Naive thymus-derived CD4-positive, alpha-beta T cell (primary cell): ENCODE measurements around the gene BAZ2A. TPM values are rescaled to one million over a fixed set of nuclear protein-coding genes. Genes with fewer than 3 reads are reported as not detected.

Experiments
- ATAC-seq: fragments of 150-1000 bp; cut with Tn5 transposase; 2 replicates; pipeline ENCODE4 v1.10.0; 2021; ENCODE audit warnings: mild to moderate bottlenecking, moderate library complexity
- CTCF ChIA-PET: fragments of 350-600 bp; sonication (Branson Sonifier 250); formaldehyde crosslinking; loops from one replicate; lab custom pipeline; 2021; ENCODE audit warnings: antibody characterized with exemption; lab: Charles Lee
- POLR2A ChIA-PET: fragments of 350-600 bp; sonication (Branson Sonifier 250); formaldehyde crosslinking; loops from one replicate; lab custom pipeline; 2021; ENCODE audit warnings: antibody characterized with exemption, inconsistent platforms; lab: Charles Lee
- DNase-seq, 9 donors: peaks; one replicate each; pipeline versions ENCODE4 v3.0.0 to v3.0.0-alpha.2; 2020 to 2022; ENCODE audit warnings: mixed read lengths in 1 of 9
- H3K27ac ChIP-seq: one replicate; pipeline ENCODE4 v1.7.0; 2013; ENCODE audit warnings: mild to moderate bottlenecking, low read depth, low read length, moderate library complexity
- H3K27me3 ChIP-seq, 2 donors: one replicate each; pipeline ENCODE4 v1.7.0; 2013; ENCODE audit warnings: low read length in 2 of 2, mild to moderate bottlenecking in 2 of 2, moderate library complexity in 2 of 2; ENCODE audit not compliant: control insufficient read depth in 2 of 2, insufficient read depth in 2 of 2
- H3K36me3 ChIP-seq, 3 experiments: 1 replicate in 2 of 3; 2 replicates in 1 of 3; pipeline ENCODE4 v1.7.0; 2013; ENCODE audit warnings: low read length in 3 of 3, mild to moderate bottlenecking in 3 of 3, moderate library complexity in 1 of 3; ENCODE audit not compliant: insufficient read depth in 3 of 3, control insufficient read depth in 2 of 3
- H3K4me1 ChIP-seq, 2 donors: one replicate each; pipeline ENCODE4 v1.7.0; 2013; ENCODE audit warnings: low read length in 2 of 2, mild to moderate bottlenecking in 2 of 2, moderate library complexity in 1 of 2; ENCODE audit not compliant: control insufficient read depth in 2 of 2, insufficient read depth in 2 of 2
- H3K4me3 ChIP-seq: 2 replicates; pipeline ENCODE4 v1.7.0; 2013; ENCODE audit warnings: mild to moderate bottlenecking, low read length
- H3K9me3 ChIP-seq, 3 experiments: 1 replicate in 2 of 3; 2 replicates in 1 of 3; pipeline ENCODE4 v1.7.0; 2013; ENCODE audit warnings: low read length in 3 of 3; ENCODE audit not compliant: control insufficient read depth in 2 of 3
- H3K27ac Mint-ChIP-seq, 9 donors: one replicate each; pipeline ENCODE4 v1.8.0; 2020 to 2022; ENCODE audit warnings: mixed read lengths in 9 of 9, mild to moderate bottlenecking in 8 of 9, moderate library complexity in 5 of 9, inconsistent platforms in 2 of 9
- H3K27me3 Mint-ChIP-seq, 5 donors: one replicate each; pipeline ENCODE4 v1.8.0; 2021 to 2022; ENCODE audit warnings: mixed read lengths in 5 of 5, mild to moderate bottlenecking in 1 of 5
- H3K36me3 Mint-ChIP-seq, 5 donors: one replicate each; pipeline ENCODE4 v1.8.0; 2020 to 2022; ENCODE audit warnings: mixed read lengths in 5 of 5, mild to moderate bottlenecking in 3 of 5, inconsistent platforms in 1 of 5
- H3K4me1 Mint-ChIP-seq, 7 donors: one replicate each; pipeline ENCODE4 v1.8.0; 2020 to 2022; ENCODE audit warnings: mixed read lengths in 7 of 7, mild to moderate bottlenecking in 3 of 7, inconsistent platforms in 1 of 7
- H3K4me3 Mint-ChIP-seq, 10 donors: one replicate each; pipeline ENCODE4 v1.8.0; 2020 to 2022; ENCODE audit warnings: mild to moderate bottlenecking in 10 of 10, mixed read lengths in 10 of 10, moderate library complexity in 6 of 10, inconsistent platforms in 2 of 10
- H3K9me3 Mint-ChIP-seq, 11 donors: one replicate each; pipeline ENCODE4 v1.8.0; 2020 to 2022; ENCODE audit warnings: mixed read lengths in 11 of 11, mild to moderate bottlenecking in 4 of 11, inconsistent platforms in 1 of 11, moderate library complexity in 1 of 11
- intact Hi-C, 2 donors: fragments of 100-400 bp; cut with micrococcal nuclease; formaldehyde crosslinking; loops; one replicate each; pipeline ENCODE4 v1.15.1; 2023
- polyA plus RNA-seq, 2 donors: library from polyadenylated mRNA; unstranded; fragments of 300-500 nt; fragmentation: Illumina TruSeq; gene quantifications; one replicate each; pipeline ENCODE4 v1.2.3, GENCODE V29; 2021
- total RNA-seq, 6 experiments: library from RNA in 5 of 6; stranded (reverse) in 5 of 6; gene quantifications; 1 replicate in 5 of 6; 2 replicates in 1 of 6; pipeline ENCODE4 v1.2.3 and lab custom pipeline; 2021 to 2026

Gene BAZ2A
- total and polyA plus RNA-seq, 7 experiments from 2014 or later, result 24.8 to 230 (median 178) TPM

DNA sequence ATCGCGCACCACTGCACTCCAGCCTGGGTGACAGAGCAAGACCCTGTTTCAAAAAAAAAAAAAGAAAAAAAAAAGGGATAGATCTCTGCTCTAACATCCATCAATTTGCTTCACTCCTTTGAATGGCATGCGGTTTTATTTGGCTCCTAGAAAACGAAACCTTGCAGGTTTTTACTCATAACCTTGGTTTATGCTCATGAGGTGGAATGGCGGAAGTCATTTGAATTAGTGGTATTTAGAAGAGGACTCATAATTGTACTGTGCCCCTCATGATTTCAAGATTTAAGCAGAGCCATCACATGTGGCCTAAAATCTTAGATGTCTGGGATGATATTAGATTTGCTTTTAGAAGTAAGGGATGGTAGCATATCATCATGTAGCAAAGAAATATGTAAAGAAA, 79.1 kb downstream of the BAZ2A start:
- no peaks in the 10 kb centered on the region for H3K27me3 ChIP-seq
- no peaks in the 10 kb centered on the region for H3K9me3 Mint-ChIP-seq
- peaks cover 0 to 1% (median 0%) of the 10 kb centered on the region in 7 donors for H3K4me1 Mint-ChIP-seq
- H3K4me3 ChIP-seq, result no peak overlapping the region
- ChIA-PET CTCF (no interaction called here), POLR2A (no interaction called here)
- H3K27me3 Mint-ChIP-seq, result no peaks in the 10 kb centered on the region
- no peak overlapping the region for H3K27ac Mint-ChIP-seq
- ATAC-seq (no peak), DNase-seq (no peak)
- H3K4me1 ChIP-seq, result no peaks in the 10 kb centered on the region
- no peaks in the 10 kb centered on the region for H3K36me3 ChIP-seq
- intact Hi-C loops, result no loop called here
- H3K4me3 Mint-ChIP-seq, result no peak overlapping the region
- H3K9me3 ChIP-seq, result no peaks in the 10 kb centered on the region
- H3K27ac ChIP-seq, result no peak overlapping the region
- no peaks in the 10 kb centered on the region for H3K36me3 Mint-ChIP-seq

- Mint-ChIP-seq H3K4me1 (no peaks in the 10 kb centered on the region), H3K36me3 (no peaks in the 10 kb centered on the region), H3K9me3 (no peaks in the 10 kb centered on the region), H3K27ac (no peak overlapping the region), H3K4me3 (no peak overlapping the region), H3K27me3 (no peaks in the 10 kb centered on the region)
- intact Hi-C loops, result no loop called here
- POLR2A ChIA-PET, result no interaction called here
- CTCF ChIA-PET, result no interaction called here
- Histone ChIP-seq H3K27me3 (no peaks in the 10 kb centered on the region), H3K9me3 (no peaks in the 10 kb centered on the region), H3K36me3 (no peaks in the 10 kb centered on the region), H3K4me1 (no peaks in the 10 kb centered on the region), H3K4me3 (no peak overlapping the region), H3K27ac (no peak overlapping the region)
- ATAC-seq (no peak), DNase-seq (no peak)
Observed at GRCh38 chr12:56546680-56547079, 83.4 kb downstream of the BAZ2A start.

Other genes starting within 250 kb of the BAZ2A start
- 10 to 100 TPM in 1 of 5 experiments, 1 to 10 TPM in 4; 4.4 to 42.3 (median 5.4) TPM for gene TIMELESS, start 180.9 kb downstream of the BAZ2A start, total RNA-seq
- gene TIMELESS, start 180.9 kb downstream of the BAZ2A start, polyA plus RNA-seq, result 1 to 10 TPM; 2.7 to 3.3 TPM
- gene MIP, start 175.7 kb downstream of the BAZ2A start, total RNA-seq, result not detected
- gene MIP, start 175.7 kb downstream of the BAZ2A start, polyA plus RNA-seq, result not detected
- gene SPRYD4, start 161.7 kb downstream of the BAZ2A start, total RNA-seq, result 1 to 10 TPM; 5.2 to 7.5 (median 7.2) TPM
- 1 to 10 TPM; 1.1 to 1.4 TPM for gene SPRYD4, start 161.7 kb downstream of the BAZ2A start, polyA plus RNA-seq
- gene GLS2, start 142.2 kb downstream of the BAZ2A start, total RNA-seq, result 10 to 100 TPM in 1 of 5 experiments, 1 to 10 TPM in 3, under 1 TPM in 1; 0.94 to 10.2 (median 3.0) TPM
- 1 to 10 TPM; 5.9 to 6.8 TPM for gene GLS2, start 142.2 kb downstream of the BAZ2A start, polyA plus RNA-seq
- gene RBMS2, start 108.5 kb downstream of the BAZ2A start, total RNA-seq, result 10 to 100 TPM in 1 of 5 experiments, 1 to 10 TPM in 4; 2.5 to 12.8 (median 5.5) TPM
- gene RBMS2, start 108.5 kb downstream of the BAZ2A start, polyA plus RNA-seq, result 1 to 10 TPM in 1 of 2 donors, under 1 TPM in 1; 0.81 to 3.0 TPM
- 100 to 1,000 TPM; 217 to 476 (median 267) TPM for gene ATP5F1B, start 15.7 kb upstream of the BAZ2A start, total RNA-seq
- gene ATP5F1B, start 15.7 kb upstream of the BAZ2A start, polyA plus RNA-seq, result 100 to 1,000 TPM; 658 to 688 TPM
- gene PTGES3, start 58.0 kb upstream of the BAZ2A start, total RNA-seq, result 100 to 1,000 TPM; 111 to 229 (median 153) TPM
- 100 to 1,000 TPM; 221 to 289 TPM for gene PTGES3, start 58.0 kb upstream of the BAZ2A start, polyA plus RNA-seq
- 1,000 to 10,000 TPM in 4 of 5 experiments, 100 to 1,000 TPM in 1; 834 to 1,486 (median 1,355) TPM for gene NACA, start 95.0 kb upstream of the BAZ2A start, total RNA-seq
- gene NACA, start 95.0 kb upstream of the BAZ2A start, polyA plus RNA-seq, result 1,000 to 10,000 TPM; 1,440 to 1,626 TPM
- 10 to 100 TPM; 11.5 to 39.8 (median 26.2) TPM for gene PRIM1, start 122.0 kb upstream of the BAZ2A start, total RNA-seq
- gene PRIM1, start 122.0 kb upstream of the BAZ2A start, polyA plus RNA-seq, result 10 to 100 TPM; 40.0 to 55.1 TPM
- 1 to 10 TPM in 2 of 5 experiments, under 1 TPM in 3; 0.22 to 1.5 (median 0.64) TPM for gene HSD17B6, start 133.0 kb upstream of the BAZ2A start, total RNA-seq
- gene HSD17B6, start 133.0 kb upstream of the BAZ2A start, polyA plus RNA-seq, result 1 to 10 TPM in 1 of 2 donors, under 1 TPM in 1; 0.99 to 1.3 TPM